Forelimb muscle (tissue), 1 donor: ENCODE results near the gene CTLA4. TPM values are rescaled to one million over a fixed set of nuclear protein-coding genes. Genes with fewer than 3 reads are reported as not detected.
A peak's percentile ranks its signal among the peaks of the same experiment; 100 is the strongest.

Source experiments
- DNase-seq: peaks from one replicate; pipeline ENCODE4 v3.0.0-alpha.2; 2013; ENCODE audit warnings: low read depth
- polyA plus RNA-seq: library from polyadenylated mRNA; unstranded; fragments of 120-200 nt; gene quantifications from one replicate; pipeline ENCODE4 v1.2.1, GENCODE V29; 2013; ENCODE audit not compliant: insufficient read length

The CTLA4 gene
- polyA plus RNA-seq, 1 donor = 0.09 TPM

DNA sequence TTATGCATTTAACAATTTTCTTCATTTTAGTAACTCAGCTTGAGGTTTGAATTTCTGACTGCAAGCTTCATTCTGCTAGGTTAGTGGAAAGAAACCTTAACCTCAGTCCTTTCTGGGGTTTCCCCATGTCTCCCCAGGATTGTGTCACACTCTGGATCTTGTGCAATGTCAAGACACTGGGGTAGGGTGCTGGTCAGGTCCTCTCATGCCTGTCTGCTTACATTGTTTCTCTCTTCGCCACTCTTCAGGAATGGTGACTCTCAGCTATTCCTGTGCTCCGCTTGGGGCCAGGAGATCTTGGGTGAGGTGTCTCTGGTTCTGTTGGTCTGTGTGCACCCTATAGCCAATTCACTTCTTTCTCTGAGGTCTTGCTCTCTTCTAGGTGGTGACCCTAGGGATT, 23.9 kb downstream of the CTLA4 start:
- DNase-seq = no peak

DNA sequence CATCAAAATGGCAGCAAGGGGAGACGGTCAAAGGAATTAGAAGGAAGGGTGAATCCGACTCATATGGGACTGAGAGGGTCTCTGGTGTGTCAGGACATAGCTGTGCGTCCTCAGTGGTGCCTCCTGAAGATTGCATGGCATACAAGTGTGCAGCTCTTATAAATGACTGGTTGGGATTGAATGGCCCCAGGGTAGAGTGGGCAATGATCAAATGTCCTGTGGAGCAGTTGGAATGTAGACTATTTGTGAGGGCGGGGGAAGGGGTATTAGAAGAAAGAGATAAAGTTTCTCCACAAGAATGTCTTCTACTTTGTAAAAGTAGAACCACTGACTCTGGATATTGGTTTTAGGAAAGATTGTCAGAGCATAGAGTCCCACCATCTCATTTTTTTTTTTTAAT, 24.6 kb downstream of the CTLA4 start:
- DNase-seq = no peak

DNA sequence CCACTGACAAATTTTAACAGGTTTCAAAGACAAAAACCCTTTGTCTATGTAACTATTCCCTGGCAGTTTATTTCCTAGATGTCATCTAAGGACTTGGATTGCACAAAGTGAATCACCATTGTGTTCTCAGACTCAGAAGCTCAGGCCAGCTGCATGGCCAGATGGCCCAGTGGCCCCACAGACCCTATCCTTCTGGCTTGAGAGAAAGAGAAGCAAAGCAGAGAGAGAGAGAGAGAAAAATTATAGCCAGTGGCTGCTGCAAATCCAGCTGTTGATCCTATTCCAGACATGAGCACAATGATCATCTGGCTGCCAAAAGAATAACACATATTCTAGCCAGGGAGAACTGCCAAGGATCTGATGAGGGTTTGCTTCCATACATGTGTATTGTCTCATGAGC, 25.8 kb downstream of the CTLA4 start:
- peak; percentile 96 for DNase-seq

DNA sequence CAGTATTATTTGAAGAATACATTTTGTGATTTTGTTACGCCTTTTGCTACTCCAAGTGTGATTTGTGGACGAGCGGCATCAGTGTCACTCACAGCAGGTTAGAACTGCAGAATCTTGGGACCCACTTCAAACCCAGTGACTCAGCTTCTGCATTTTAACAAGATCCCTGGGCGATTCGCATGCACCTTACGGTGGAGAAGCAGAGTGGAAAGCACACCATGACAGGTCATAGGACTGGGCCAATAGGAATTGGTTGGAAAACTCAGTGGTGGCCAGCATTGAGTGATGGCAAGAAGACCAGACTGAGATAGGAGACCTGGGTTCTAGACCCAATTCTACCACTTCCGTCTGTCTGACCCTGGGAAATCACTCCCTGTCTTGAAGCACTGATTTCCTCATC, 26.3 kb downstream of the CTLA4 start:
- no peak for DNase-seq

DNA sequence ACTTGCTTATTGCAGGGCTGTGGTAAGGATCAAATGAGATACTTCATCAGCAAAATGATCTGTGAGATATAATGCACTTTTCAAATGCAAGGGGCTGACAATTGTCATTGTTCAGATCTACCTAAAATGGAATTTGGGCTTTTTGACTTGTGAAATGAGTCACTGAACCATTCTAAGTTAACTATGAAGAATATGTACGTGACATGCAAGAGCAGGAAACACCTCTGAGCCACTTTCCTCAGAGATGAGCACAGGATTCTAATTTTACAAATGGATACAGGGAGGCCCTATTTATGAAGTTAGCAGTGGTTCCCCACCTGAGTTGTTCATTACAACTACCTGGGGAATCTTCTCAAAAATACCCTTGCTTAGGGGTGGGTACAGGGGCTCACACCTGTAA, 26.7 kb downstream of the CTLA4 start:
- DNase-seq = no peak

DNA sequence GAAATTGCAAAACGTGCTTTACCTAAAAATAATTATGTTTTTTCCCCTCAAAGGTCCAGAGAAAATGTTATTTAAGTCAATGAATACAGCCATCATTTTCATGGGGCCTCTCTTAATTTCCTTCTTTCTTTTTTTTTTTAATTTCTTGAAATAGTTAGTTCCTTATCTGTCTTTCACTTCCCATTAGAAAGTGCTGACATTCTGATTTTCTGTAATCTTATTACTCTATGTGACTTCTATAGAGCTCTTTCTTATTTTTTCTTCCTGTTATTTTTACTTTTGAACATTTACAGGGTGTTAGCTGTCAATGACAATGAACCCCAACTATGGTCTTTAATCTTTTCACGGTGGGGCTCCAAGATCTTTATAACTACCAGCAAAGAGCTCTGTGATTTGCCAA, 30.0 kb downstream of the CTLA4 start:
- no peak for DNase-seq

DNA sequence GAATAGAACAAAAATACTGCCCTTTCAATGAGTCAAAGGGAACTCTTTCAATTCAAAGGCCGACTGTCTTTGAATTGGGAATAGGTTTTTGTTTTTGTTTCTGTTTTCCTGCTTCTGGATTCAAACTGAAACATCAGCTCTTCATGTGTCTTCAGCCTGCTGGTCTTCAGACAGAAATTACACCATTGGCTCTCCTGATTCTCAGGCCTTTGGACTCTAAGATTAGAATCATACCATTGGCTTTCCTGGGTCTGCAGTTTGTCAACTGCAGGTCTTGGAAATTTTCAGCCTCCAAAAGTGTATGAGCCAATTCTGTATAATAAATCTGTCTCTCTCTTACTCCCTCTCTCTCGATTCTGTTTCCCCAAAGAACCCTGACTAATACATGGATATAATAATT, 31.1 kb downstream of the CTLA4 start:
- no peak for DNase-seq

DNA sequence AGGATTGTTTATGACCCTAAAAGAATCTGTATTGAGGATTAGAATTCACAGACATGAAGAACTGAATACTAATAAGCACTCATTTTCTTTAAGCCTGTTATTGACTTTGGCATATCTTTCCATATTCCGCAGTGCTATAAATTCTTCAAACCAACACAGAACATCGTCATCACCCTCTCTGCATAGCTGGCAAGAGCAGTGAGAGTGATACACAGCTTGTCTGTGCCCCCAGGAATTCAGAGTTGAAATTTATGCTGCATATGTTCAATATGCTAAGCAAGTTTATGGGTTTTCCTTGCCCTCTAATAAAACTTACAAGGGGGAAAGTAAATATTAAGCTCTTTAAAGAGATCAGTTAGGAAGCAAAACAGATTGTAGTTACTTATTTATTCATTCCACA, 32.7 kb downstream of the CTLA4 start:
- DNase-seq = no peak

DNA sequence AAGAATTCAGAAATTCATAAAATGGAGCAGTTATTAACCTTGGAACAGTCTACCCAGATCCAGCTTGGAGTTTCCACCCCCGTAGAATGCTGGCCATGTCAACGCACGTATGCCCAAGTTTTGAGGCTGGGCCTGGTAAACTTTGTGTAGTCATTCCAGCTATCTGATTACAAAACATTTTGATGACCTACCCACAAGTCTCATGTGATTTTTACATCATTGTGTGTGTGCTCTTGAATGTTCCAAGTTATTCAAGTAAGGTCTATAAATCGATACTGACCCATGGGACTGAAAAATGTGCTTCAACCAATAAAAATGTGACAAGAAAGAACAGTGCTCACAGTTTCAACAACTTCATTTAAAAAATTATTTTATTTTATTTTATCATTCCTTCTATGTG, 36.5 kb downstream of the CTLA4 start:
- no peak for DNase-seq

DNA sequence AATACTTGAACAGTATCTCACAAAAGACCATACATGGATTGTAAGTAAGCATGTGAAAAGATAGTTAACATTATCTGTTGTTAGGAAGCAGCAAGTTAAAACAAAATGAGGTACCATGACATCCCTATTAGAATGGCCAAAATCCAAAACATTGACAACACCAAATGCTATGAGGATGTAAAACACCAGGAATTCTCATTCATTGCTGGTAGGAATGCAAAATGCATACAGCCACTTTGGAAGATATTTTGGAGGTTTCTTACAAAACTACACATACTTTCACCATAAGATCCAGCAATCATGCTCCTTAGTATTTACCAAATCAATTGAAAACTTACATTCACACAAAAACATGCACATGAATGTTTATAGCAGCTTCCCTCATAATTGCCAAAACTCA, 38.1 kb downstream of the CTLA4 start:
- no peak for DNase-seq

DNA sequence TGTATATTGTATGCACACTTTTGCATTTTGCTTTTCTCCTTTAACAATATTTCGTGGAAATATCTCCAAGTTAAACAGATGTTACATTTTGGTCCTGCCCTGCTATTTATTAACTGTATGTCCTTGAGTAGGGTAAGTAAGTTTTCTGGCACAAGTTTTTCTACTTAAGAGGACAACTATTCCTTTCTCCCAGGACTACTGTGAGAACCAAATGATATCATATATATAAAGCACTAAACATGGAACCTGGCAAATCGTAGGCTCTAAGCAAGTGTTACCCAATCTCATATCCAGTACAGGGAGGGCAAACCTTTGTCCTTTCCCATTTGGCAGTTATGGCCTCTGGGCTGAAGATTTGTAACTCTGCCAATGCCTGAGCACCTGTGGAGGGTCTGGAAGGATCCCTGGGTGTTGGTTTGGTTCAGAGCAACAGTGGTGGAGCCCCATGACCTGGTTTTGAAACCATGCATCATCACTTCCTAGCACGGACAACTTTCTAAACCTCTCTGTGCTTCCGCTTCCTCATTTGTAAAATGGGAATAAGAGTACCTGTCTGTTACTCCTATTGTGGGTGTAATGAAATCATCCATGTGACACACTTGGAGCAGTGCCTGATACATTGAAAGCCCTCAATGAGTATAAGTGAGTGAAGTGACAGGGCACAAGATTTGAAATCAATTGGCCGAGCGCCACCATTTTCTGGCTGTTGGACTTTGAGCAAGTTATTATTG, 40.7 kb downstream of the CTLA4 start:
- DNase-seq = no peak

DNA sequence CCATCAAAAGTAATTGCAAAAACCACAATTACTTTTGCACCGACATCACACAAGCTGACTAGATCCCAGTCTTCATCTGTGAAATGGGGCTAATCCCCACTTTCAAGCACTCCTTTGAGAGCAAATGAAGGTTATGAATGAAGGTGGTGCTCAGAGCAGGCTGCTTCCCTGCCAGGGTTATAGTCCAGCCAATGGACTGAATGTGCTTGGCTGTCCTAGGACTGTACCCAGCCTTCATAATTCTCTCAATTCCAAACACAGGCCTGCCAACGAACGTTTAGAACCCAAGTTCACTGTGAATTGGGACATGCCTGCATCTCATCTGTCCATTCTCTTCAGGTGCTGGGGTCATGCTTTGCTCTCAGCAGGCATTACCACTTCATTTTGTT, 41.2 kb downstream of the CTLA4 start:
- no peak for DNase-seq

DNA sequence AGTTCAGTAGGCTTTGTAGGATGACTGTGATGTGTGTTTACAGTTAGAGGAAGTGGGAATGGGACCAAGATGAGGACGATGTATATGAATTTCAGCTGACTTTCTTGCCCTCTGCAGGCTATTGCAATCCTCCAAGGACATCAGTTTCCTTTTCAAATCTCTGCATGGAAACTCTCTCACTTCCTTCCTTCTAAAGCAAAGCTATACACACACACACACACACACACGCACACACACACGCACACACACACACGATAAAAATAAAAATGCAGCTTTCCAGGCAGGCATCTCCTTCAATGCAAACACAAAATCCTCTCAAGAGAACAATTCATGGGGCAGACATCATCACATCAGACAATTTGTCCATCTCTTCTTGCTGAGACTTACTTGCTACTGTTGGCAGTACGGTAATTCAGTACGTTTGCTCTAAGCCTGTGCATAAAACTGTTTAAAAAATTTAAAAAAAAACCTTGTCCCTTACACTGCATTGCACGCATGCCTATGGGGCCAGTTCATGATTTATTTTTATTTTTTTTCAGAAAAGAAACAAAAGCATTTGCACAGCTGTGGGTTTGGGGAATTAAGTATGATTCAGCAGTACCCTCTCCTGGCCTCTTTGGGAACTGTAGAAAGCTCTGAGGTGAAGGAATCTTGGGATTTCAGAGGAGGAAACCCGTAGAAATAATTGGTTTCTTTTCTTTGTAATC, 41.8 kb downstream of the CTLA4 start:
- peak; percentile 79 for DNase-seq

DNA sequence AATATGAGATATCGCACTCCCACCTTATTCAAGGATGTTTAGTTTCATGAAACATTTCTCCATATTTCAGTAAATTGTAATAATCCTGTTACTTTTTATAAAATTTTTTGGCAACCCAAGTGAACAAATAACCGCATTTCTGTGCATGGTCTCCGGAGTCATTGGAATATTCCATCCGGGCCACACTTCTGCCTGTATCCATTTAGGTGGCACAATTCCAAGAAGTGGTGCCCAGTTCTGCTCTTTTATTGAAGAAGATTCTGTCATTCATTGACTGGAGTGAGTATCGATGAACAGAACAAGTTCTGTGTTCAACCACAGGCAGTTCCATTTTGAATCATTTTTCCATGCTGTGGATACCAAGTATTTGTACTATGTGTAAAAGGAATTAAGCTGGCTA, 42.4 kb downstream of the CTLA4 start:
- DNase-seq = no peak

DNA sequence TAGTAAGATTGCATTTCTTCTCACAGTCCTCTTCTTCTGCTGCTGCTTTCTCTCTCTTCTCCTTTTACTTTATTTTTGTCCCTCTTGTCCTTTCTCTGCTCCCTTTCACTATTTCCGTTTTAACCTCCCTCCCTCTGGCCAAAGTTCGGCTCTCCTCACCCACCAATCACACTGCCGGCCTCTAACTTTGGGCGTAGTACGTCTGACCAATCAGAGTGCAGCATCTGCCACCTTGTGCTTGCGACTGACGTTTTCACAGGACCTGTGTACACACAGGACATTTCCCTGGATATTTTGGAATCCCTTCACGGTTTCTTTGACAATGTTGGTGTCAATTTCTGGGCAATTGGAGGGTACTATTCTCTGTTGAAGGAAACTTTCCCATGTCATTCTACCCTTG, 46.4 kb downstream of the CTLA4 start:
- no peak for DNase-seq

DNA sequence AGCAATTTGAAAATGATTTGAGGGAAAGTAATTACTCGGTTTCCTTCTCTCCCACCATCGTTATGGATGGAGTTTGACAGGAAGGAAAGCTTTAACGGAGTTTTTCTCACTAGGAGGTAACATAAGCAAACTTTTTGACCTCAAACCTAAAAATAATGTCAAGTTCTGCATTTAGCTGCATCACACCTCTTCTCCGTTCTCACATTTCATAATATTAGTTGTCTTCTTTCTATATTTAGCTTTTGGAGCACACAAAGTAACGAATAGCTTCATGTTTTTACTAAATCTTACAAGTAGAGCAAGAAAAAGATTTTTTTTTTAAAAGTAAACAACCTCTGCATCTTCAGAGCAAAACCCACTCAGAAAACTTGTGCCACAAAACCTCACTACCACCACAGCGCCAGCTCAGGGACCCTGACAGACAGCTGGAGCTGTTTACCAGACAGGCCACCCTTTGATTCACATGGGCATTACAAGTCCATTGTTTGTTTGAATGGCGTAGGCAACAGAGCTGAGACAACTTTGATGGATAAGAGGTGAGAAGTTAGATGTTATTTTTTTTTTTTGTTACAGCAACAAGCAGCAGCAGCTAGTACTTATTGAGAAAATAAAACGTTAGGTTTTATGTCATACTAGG, 47.1 kb downstream of the CTLA4 start:
- DNase-seq = no peak

DNA sequence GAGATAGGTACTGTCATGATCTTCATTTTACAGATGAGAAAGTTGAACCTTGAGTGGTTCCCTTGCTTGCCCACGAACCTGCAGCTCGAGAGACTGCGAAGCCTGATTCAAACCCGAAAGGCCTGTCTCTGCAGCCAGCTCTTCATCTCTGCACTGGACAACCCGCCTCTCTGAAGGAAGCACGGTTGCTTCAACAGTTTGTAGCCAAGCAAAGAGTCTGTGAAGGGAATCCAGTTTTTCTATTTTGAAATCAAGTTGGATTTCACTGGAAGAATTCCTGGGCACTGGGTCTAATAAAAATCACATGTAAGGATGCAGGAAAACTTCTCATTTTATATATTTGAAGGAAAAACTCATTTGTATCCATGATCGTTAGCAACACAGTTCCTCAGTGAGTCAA, 47.7 kb downstream of the CTLA4 start:
- DNase-seq = peak; percentile 54

DNA sequence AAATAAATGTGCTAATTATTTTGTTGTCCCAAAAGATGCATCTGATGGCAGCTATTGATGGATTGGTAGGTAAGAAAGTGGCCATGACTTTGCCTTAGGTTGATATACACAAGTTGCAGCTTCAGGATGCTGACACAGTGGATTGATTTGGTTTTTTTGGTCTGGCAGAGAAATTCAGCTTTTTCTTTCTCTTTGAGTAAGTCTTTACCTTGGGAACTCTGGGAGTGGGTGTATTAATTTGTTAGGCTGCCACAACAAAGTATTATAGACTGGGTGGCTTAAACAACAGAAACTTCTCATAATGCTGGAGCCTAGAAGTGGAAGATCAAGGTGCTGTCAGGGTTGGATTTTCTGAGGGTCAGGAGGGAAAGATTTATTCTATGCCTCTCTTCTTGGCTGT, 49.2 kb downstream of the CTLA4 start:
- no peak for DNase-seq

DNA sequence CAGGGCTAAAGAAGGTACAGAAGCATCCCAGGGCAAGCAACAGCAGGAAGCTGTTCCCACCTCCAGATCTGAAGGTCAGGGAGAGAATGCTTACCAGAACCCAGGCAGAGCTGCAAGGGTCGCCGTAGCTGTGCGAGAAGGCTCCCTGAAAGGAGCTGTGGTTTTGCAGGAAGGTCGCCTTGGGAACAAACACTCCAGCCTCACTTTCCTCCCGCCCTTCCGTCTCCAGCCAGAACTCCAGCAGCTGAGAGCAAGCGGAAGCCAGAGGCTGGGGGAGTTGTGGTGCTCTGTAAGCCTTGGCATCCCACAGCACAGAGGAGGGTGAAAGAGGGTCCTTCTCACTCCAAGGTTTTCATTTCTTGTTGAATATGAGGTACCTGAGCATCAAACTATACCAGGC, 50.7 kb downstream of the CTLA4 start:
- no peak for DNase-seq

DNA sequence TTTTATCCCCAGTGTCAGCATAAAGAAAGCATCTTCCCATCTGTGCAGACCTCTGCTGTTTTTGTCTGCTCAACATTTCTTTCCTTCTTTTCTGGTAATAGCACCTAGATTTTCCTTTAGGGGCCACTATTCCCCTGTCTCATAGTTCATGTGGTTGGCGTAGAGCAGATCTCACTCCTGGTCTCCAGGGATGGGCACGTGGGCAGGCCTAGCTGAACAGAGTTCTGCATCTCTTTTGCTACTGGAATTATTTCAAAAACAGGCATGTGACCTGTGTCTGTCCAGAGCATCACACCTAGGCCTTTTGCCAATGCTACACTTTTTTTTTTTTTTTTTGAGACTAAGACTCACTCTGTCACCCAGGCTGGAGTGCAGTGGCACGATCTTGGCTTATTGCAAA, 51.3 kb downstream of the CTLA4 start:
- no peak for DNase-seq
